ENCODE measurements around the gene TJP2. TPM values are rescaled to one million over a fixed set of nuclear protein-coding genes. Genes with fewer than 3 reads are reported as not detected.
A peak's percentile ranks its signal among the peaks of the same experiment; 100 is the strongest.

TJP2 gene
- total RNA-seq, 3 donors from 2014 or later (not counting 1 experiment from before 2014, with no cell fraction given), result 6.8 to 10.0 (median 9.6) TPM

DNA sequence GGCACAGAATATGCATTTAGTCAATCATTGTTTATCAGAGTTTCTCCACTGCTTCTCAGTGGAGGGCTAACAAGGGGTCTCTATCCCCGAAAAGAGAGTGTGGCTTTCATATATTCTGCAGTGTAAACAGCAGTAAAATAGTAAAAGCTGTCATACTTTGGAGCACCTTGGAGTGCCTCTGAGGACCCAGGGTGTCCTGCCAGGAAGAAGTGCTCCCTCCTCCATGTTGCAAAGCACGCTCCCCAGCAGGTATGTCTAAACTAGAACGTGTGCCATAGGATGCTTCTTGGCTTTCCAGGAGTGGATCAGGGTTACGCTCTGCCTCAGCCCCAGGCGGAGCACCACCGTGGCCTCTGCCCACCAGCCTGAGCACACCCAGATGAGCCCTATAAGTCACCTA lies 8.5 kb upstream of the TJP2 start:
- TF ChIP-seq, protein P1, sequence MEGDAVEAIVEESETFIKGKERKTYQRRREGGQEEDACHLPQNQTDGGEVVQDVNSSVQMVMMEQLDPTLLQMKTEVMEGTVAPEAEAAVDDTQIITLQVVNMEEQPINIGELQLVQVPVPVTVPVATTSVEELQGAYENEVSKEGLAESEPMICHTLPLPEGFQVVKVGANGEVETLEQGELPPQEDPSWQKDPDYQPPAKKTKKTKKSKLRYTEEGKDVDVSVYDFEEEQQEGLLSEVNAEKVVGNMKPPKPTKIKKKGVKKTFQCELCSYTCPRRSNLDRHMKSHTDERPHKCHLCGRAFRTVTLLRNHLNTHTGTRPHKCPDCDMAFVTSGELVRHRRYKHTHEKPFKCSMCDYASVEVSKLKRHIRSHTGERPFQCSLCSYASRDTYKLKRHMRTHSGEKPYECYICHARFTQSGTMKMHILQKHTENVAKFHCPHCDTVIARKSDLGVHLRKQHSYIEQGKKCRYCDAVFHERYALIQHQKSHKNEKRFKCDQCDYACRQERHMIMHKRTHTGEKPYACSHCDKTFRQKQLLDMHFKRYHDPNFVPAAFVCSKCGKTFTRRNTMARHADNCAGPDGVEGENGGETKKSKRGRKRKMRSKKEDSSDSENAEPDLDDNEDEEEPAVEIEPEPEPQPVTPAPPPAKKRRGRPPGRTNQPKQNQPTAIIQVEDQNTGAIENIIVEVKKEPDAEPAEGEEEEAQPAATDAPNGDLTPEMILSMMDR (IDR thresholded peaks at IDR 0.05), result no peak
- H3K27ac ChIP-seq (ENCODE audit: low read length), result no peak overlapping the region
- ATAC-seq (no peak), DNase-seq (no peak)
- no peaks in the 10 kb centered on the region for H3K27me3 ChIP-seq (ENCODE audit: control insufficient read depth, insufficient read depth, low read length)
- H3K4me1 ChIP-seq (ENCODE audit: control insufficient read depth, insufficient read depth, low read length), result peaks cover 5% of the 10 kb centered on the region
- H3K36me3 ChIP-seq (ENCODE audit: control insufficient read depth, insufficient read depth, low read length), result no peaks in the 10 kb centered on the region
- Mint-ChIP-seq H3K4me3 (no peak overlapping the region), H3K27ac (no peak overlapping the region), H3K27me3 (ENCODE audit: low read depth in 2 of 2) (peaks cover 0 to 1% of the 10 kb centered on the region in 2 donors), H3K36me3 (no peaks in the 10 kb centered on the region), H3K4me1 (peaks cover 15 to 24% of the 10 kb centered on the region in 2 donors), H3K9me3 (no peaks in the 10 kb centered on the region)
- no peaks in the 10 kb centered on the region for H3K9me3 ChIP-seq (ENCODE audit: control insufficient read depth, insufficient read depth, low read length)
- 94% methylated on average over 6 of the region's 6 CpGs for WGBS (ENCODE audit: insufficient coverage)
- intact Hi-C loops (cut with micrococcal nuclease), result no loop called here
- H3K4me3 ChIP-seq (ENCODE audit: low read length), result no peak overlapping the region

DNA sequence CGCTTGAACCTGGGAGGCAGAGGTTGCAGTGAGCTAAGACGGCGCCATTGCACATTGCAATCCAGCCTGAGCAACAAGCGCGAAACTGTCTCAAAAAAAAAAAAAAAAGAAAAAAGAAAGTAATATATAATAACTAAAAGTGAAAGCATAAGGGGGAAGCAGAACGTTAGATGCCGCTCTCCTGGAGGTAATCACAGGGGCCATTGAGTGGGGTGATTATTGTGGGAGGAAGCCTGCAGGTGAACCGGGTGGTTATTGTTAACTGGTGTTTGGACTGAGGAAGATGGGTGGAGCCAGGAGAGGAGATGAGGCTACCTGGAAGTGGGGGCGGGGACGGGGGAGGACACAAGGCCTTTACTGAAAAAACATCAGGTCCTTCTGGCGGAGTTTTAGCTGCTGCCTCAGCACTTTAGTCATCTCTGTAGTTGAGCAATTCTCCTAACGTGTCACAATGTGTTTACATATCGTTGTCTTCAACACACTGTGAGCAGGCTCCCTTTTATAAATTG lies 5.3 kb upstream of the TJP2 start:
- peaks cover 10% of the 10 kb centered on the region for H3K4me1 ChIP-seq (ENCODE audit: control insufficient read depth, insufficient read depth, low read length)
- intact Hi-C loops (cut with micrococcal nuclease), result no loop called here
- Mint-ChIP-seq H3K4me3 (peak overlapping the region; percentile 84), H3K27me3 (ENCODE audit: low read depth in 2 of 2) (peaks cover 2 to 12% of the 10 kb centered on the region in 2 donors), H3K9me3 (no peaks in the 10 kb centered on the region), H3K27ac (peak overlapping the region; percentile 65 to 98), H3K4me1 (peaks cover 24 to 34% of the 10 kb centered on the region in 2 donors), H3K36me3 (no peaks in the 10 kb centered on the region)
- ATAC-seq, result peak; percentile 79 to 80 (median 79)
- peaks cover 6% of the 10 kb centered on the region for H3K27me3 ChIP-seq (ENCODE audit: control insufficient read depth, insufficient read depth, low read length)
- TF ChIP-seq, protein P1 (IDR thresholded peaks at IDR 0.05), result no peak
- H3K4me3 ChIP-seq (ENCODE audit: low read length), result peak overlapping the region; percentile 37
- peak overlapping the region; percentile 56 for H3K27ac ChIP-seq (ENCODE audit: low read length)
- 8% methylated on average over 10 of the region's 13 CpGs for WGBS (ENCODE audit: insufficient coverage)
- H3K9me3 ChIP-seq (ENCODE audit: control insufficient read depth, insufficient read depth, low read length), result no peaks in the 10 kb centered on the region
- H3K36me3 ChIP-seq (ENCODE audit: control insufficient read depth, insufficient read depth, low read length), result no peaks in the 10 kb centered on the region
- DNase-seq, result peak; percentile 43 to 54

DNA sequence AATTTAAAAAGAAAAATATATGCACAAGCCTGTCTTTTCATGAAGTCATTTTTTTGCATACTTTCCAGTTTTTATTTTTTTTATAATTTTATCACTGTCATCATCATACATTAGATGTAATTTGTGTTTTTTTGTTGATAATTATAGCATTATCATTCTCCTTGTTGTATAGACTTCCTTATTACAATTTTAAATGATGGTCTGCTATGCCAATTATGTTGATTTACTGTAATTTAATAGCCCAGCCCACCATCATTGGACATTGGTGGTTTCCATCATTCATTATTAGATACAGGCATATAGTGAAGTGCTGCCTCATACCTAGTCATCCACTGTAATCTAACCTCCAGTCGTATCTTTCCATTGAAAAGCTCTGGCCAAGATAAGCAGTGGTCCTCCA lies 3.8 kb upstream of the TJP2 start:
- ATAC-seq (no peak), DNase-seq (no peak)
- Mint-ChIP-seq H3K36me3 (no peaks in the 10 kb centered on the region), H3K9me3 (no peaks in the 10 kb centered on the region), H3K4me3 (peak overlapping the region; percentile 25), H3K4me1 (peaks cover 35 to 45% of the 10 kb centered on the region in 2 donors), H3K27me3 (ENCODE audit: low read depth in 2 of 2) (peaks cover 5 to 12% of the 10 kb centered on the region in 2 donors), H3K27ac (peak overlapping the region in 1 of 2 donors; percentile 21)
- peaks cover 6% of the 10 kb centered on the region for H3K27me3 ChIP-seq (ENCODE audit: control insufficient read depth, insufficient read depth, low read length)
- TF ChIP-seq, protein P1 (IDR thresholded peaks at IDR 0.05), result no peak
- peaks cover 17% of the 10 kb centered on the region for H3K4me1 ChIP-seq (ENCODE audit: control insufficient read depth, insufficient read depth, low read length)
- no peak overlapping the region for H3K27ac ChIP-seq (ENCODE audit: low read length)
- WGBS (ENCODE audit: insufficient coverage), result 93% methylated on average over 1 of the region's 1 CpG
- H3K36me3 ChIP-seq (ENCODE audit: control insufficient read depth, insufficient read depth, low read length), result no peaks in the 10 kb centered on the region
- H3K4me3 ChIP-seq (ENCODE audit: low read length), result no peak overlapping the region
- intact Hi-C loops (cut with micrococcal nuclease), result no loop called here
- H3K9me3 ChIP-seq (ENCODE audit: control insufficient read depth, insufficient read depth, low read length), result no peaks in the 10 kb centered on the region

DNA sequence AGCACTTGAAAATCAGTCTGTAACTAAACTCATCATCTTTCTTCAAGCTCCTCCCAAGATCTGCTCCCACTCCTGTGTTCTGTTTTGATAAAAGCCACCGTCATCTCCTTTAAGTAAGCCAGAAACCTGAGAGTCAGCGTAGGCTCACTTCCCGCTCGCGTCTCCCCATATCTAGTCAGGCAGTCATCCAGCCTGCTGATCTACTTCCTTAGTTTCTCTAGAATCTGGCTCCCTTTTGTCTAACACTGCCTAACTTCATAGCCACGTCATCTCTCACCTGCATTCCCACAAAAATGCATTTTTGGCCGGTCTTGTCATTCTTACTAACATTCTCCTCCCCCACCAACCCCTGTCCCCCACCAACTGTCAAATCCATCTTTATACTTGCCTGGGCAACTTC lies 3.0 kb upstream of the TJP2 start:
- no peak for ATAC-seq
- TF ChIP-seq, protein P1 (IDR thresholded peaks at IDR 0.05), result no peak
- H3K27me3 ChIP-seq (ENCODE audit: control insufficient read depth, insufficient read depth, low read length), result peaks cover 6% of the 10 kb centered on the region
- no peaks in the 10 kb centered on the region for H3K36me3 Mint-ChIP-seq
- H3K36me3 ChIP-seq (ENCODE audit: control insufficient read depth, insufficient read depth, low read length), result no peaks in the 10 kb centered on the region
- H3K27me3 Mint-ChIP-seq (ENCODE audit: low read depth in 2 of 2), result peaks cover 5 to 12% of the 10 kb centered on the region in 2 donors
- H3K4me3 ChIP-seq (ENCODE audit: low read length), result no peak overlapping the region
- peak overlapping the region; percentile 25 for H3K4me3 Mint-ChIP-seq
- H3K4me1 ChIP-seq (ENCODE audit: control insufficient read depth, insufficient read depth, low read length), result peaks cover 21% of the 10 kb centered on the region
- H3K27ac ChIP-seq (ENCODE audit: low read length), result no peak overlapping the region
- intact Hi-C loops (cut with micrococcal nuclease), result no loop called here
- H3K9me3 ChIP-seq (ENCODE audit: control insufficient read depth, insufficient read depth, low read length), result no peaks in the 10 kb centered on the region
- DNase-seq, result no peak
- WGBS (ENCODE audit: insufficient coverage), result 71% methylated on average over 7 of the region's 7 CpGs
- peaks cover 36 to 48% of the 10 kb centered on the region in 2 donors for H3K4me1 Mint-ChIP-seq
- no peaks in the 10 kb centered on the region for H3K9me3 Mint-ChIP-seq
- H3K27ac Mint-ChIP-seq, result peak overlapping the region in 1 of 2 donors; percentile 21
